Vagina (tissue), 2 donors: Measurements from ENCODE around the gene TNFRSF25. TPM values are rescaled to one million over a fixed set of nuclear protein-coding genes. Genes with fewer than 3 reads are reported as not detected.
A peak's percentile ranks its signal among the peaks of the same experiment; 100 is the strongest.

Experiments
- DNase-seq, 2 donors: peaks; one replicate each; pipeline ENCODE4 v3.0.0-alpha.2; 2017; ENCODE audit errors: extremely low spot score in 2 of 2
- H3K27ac ChIP-seq: fragments of 200-600 bp; sonication (generic); one replicate; pipeline ENCODE4 v1.5.1; 2019
- H3K27me3 ChIP-seq: fragments of 200-600 bp; sonication (generic); one replicate; pipeline ENCODE4 v1.5.1; 2019
- H3K36me3 ChIP-seq, 2 donors: fragments of 200-600 bp; sonication (generic); one replicate each; pipeline ENCODE4 v1.5.1; 2017 to 2019
- H3K4me1 ChIP-seq: fragments of 200-600 bp; sonication (generic); one replicate; pipeline ENCODE4 v1.5.1; 2019
- H3K4me3 ChIP-seq, 2 donors: fragments of 200-600 bp; sonication (generic); 1 replicate in 1 of 2; 2 replicates in 1 of 2; pipeline ENCODE4 v1.5.1; 2016 to 2019
- H3K9me3 ChIP-seq: fragments of 200-600 bp; sonication (generic); one replicate; pipeline ENCODE4 v1.5.1; 2019
- POLR2A ChIP-seq, 2 donors: fragments of 450-650 bp; IDR thresholded peaks; one replicate each; pipeline ENCODE4 v1.6.1; 2017; ENCODE audit warnings: antibody characterized with exemption in 2 of 2, mild to moderate bottlenecking in 2 of 2, moderate library complexity in 2 of 2
- POLR2AphosphoS5 ChIP-seq, 2 donors: sonication (generic); formaldehyde crosslinking; IDR thresholded peaks; one replicate each; pipeline ENCODE4 v1.9.0; 2017; ENCODE audit warnings: antibody characterized with exemption in 2 of 2, mild to moderate bottlenecking in 2 of 2, low read depth in 1 of 2; ENCODE audit not compliant: insufficient read depth in 1 of 2
- intact Hi-C: fragments of 100-400 bp; cut with DNase I; formaldehyde crosslinking; loops from one replicate; pipeline ENCODE4 v1.15.1; 2023
- total RNA-seq: library from RNA; depleted of rRNA; stranded (reverse); fragments of >200 nt; gene quantifications from one replicate; pipeline ENCODE4 v1.2.3, GENCODE V29; 2016
- TF ChIP-seq, protein P1 (sequence below), 3 experiments: fragments of 450-650 bp in 2 of 3; fragments of 200-600 bp in 1 of 3; sonication (generic) in 1 of 3; IDR thresholded peaks; one replicate each; pipeline ENCODE4 v1.5.1; 2017 to 2019; ENCODE audit warnings: antibody characterized with exemption in 3 of 3, mild to moderate bottlenecking in 2 of 3, moderate library complexity in 2 of 3

TNFRSF25 gene
- total RNA-seq, 1 donor from 2014 or later: 32.7 TPM

GRCh38 chr1:6466751-6467150 is 778 bp upstream of the TNFRSF25 start:
- H3K27me3 ChIP-seq: no peaks in the 10 kb centered on the region
- H3K36me3 ChIP-seq: peaks cover 0 to 7% of the 10 kb centered on the region in 2 donors
- no peak overlapping the region for H3K4me3 ChIP-seq

GRCh38 chr1:6465461-6466005 is 440 bp downstream of the TNFRSF25 start:
- Histone ChIP-seq H3K27ac (no peak overlapping the region), H3K27me3 (no peaks in the 10 kb centered on the region), H3K9me3 (no peaks in the 10 kb centered on the region), H3K4me1 (peaks cover 4% of the 10 kb centered on the region), H3K4me3 (peak overlapping the region in 1 of 2 donors; percentile 28), H3K36me3 (peaks cover 0 to 16% of the 10 kb centered on the region in 2 donors)
- intact Hi-C loops: no loop called here
- no peak for DNase-seq
- TF ChIP-seq POLR2A (IDR thresholded peaks at IDR 0.05): no peak

More at GRCh38 chr1:6466751-6467150, 778 bp upstream of the TNFRSF25 start:
- H3K27ac ChIP-seq: no peak overlapping the region
- intact Hi-C loops: no loop called here
- H3K4me1 ChIP-seq: no peaks in the 10 kb centered on the region
- TF ChIP-seq POLR2AphosphoS5 (IDR thresholded peaks at IDR 0.05; ENCODE audit: insufficient read depth in 1 of 2, low read depth in 1 of 2): no peak
- TF ChIP-seq, protein P1, sequence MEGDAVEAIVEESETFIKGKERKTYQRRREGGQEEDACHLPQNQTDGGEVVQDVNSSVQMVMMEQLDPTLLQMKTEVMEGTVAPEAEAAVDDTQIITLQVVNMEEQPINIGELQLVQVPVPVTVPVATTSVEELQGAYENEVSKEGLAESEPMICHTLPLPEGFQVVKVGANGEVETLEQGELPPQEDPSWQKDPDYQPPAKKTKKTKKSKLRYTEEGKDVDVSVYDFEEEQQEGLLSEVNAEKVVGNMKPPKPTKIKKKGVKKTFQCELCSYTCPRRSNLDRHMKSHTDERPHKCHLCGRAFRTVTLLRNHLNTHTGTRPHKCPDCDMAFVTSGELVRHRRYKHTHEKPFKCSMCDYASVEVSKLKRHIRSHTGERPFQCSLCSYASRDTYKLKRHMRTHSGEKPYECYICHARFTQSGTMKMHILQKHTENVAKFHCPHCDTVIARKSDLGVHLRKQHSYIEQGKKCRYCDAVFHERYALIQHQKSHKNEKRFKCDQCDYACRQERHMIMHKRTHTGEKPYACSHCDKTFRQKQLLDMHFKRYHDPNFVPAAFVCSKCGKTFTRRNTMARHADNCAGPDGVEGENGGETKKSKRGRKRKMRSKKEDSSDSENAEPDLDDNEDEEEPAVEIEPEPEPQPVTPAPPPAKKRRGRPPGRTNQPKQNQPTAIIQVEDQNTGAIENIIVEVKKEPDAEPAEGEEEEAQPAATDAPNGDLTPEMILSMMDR (IDR thresholded peaks at IDR 0.05): no peak
- no peak for TF ChIP-seq POLR2A (IDR thresholded peaks at IDR 0.05)
- H3K9me3 ChIP-seq: no peaks in the 10 kb centered on the region
- no peak for DNase-seq

DNA sequence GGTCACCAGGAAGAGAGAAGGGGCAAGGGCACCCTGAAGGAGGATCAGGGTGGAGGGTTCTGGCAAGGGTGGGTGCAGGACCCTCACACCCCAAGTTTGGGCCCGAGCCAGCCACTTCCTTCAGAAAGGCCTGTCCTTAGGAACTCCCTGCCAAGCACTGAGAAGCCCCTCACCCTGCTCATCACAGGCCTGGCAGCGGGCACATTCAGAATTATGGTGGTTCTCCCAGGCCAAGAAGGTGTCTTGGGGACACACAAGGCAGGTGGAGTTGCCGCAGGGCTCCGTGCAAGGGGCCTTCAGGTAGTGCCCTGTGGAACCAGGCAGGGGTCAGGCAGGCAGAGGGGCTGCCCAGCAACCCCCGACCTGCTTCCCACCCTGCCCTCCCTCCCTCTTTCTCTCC is 1.1 kb downstream of the TNFRSF25 start:
- TF ChIP-seq POLR2A (IDR thresholded peaks at IDR 0.05) (no peak), POLR2AphosphoS5 (IDR thresholded peaks at IDR 0.05; ENCODE audit: insufficient read depth in 1 of 2, low read depth in 1 of 2) (no peak)
- TF ChIP-seq, protein P1 (IDR thresholded peaks at IDR 0.05): no peak
- intact Hi-C loops: no loop called here
- Histone ChIP-seq H3K4me3 (peak overlapping the region in 1 of 2 donors; percentile 28), H3K36me3 (peaks cover 0 to 16% of the 10 kb centered on the region in 2 donors), H3K27ac (no peak overlapping the region), H3K27me3 (no peaks in the 10 kb centered on the region), H3K4me1 (peaks cover 10% of the 10 kb centered on the region), H3K9me3 (no peaks in the 10 kb centered on the region)
- no peak for DNase-seq

- H3K36me3 ChIP-seq: peaks cover 0 to 16% of the 10 kb centered on the region in 2 donors
- intact Hi-C loops: no loop called here
- peaks cover 15% of the 10 kb centered on the region for H3K4me1 ChIP-seq
- H3K4me3 ChIP-seq: no peak overlapping the region
- no peaks in the 10 kb centered on the region for H3K9me3 ChIP-seq
- no peaks in the 10 kb centered on the region for H3K27me3 ChIP-seq
- TF ChIP-seq POLR2A (IDR thresholded peaks at IDR 0.05) (no peak), POLR2AphosphoS5 (IDR thresholded peaks at IDR 0.05; ENCODE audit: insufficient read depth in 1 of 2, low read depth in 1 of 2) (no peak)
- TF ChIP-seq, protein P1 (IDR thresholded peaks at IDR 0.05): no peak
- H3K27ac ChIP-seq: no peak overlapping the region
- no peak for DNase-seq
Measured at GRCh38 chr1:6464514-6464836, 1.5 kb downstream of the TNFRSF25 start.

DNA sequence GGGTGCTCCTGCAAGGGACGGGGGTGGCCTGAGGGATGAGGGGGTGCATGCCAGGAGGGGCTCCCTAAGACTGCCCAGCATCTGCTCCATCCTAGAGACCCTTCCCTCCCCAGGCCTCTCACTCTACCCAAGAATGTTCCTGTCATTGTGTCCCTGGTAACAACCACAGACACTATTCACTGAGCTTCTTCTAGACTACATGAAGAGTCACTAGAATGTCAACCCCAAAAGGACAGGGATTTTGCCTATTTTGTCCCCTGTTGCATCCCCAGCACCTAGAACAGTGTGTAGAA is 2.9 kb downstream of the TNFRSF25 start:
- Histone ChIP-seq H3K4me1 (peaks cover 15% of the 10 kb centered on the region), H3K27ac (no peak overlapping the region), H3K9me3 (no peaks in the 10 kb centered on the region), H3K36me3 (peaks cover 0 to 13% of the 10 kb centered on the region in 2 donors), H3K27me3 (no peaks in the 10 kb centered on the region), H3K4me3 (no peak overlapping the region)
- DNase-seq: no peak
- TF ChIP-seq, protein P1 (IDR thresholded peaks at IDR 0.05): no peak
- TF ChIP-seq POLR2AphosphoS5 (IDR thresholded peaks at IDR 0.05; ENCODE audit: insufficient read depth in 1 of 2, low read depth in 1 of 2) (no peak), POLR2A (IDR thresholded peaks at IDR 0.05) (no peak)
- intact Hi-C loops: no loop called here
